ENCODE data around the gene ADIPOR1.
"Not testable (repeated sequence)": the region's sequence is repeated elsewhere in the genome, so short reads cannot be mapped to it uniquely, and the experiment has no call there.

ADIPOR1 gene, protein sequence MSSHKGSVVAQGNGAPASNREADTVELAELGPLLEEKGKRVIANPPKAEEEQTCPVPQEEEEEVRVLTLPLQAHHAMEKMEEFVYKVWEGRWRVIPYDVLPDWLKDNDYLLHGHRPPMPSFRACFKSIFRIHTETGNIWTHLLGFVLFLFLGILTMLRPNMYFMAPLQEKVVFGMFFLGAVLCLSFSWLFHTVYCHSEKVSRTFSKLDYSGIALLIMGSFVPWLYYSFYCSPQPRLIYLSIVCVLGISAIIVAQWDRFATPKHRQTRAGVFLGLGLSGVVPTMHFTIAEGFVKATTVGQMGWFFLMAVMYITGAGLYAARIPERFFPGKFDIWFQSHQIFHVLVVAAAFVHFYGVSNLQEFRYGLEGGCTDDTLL

GRCh38 chr1:202957733-202958543, at the start of gene ADIPOR1:
ADIPOR1 (minus strand) TSS chr1:202958312; CDS start chr1:202951070, 7,242 bp downstream.
- peak; percentile 93 for DNase-seq

DNA sequence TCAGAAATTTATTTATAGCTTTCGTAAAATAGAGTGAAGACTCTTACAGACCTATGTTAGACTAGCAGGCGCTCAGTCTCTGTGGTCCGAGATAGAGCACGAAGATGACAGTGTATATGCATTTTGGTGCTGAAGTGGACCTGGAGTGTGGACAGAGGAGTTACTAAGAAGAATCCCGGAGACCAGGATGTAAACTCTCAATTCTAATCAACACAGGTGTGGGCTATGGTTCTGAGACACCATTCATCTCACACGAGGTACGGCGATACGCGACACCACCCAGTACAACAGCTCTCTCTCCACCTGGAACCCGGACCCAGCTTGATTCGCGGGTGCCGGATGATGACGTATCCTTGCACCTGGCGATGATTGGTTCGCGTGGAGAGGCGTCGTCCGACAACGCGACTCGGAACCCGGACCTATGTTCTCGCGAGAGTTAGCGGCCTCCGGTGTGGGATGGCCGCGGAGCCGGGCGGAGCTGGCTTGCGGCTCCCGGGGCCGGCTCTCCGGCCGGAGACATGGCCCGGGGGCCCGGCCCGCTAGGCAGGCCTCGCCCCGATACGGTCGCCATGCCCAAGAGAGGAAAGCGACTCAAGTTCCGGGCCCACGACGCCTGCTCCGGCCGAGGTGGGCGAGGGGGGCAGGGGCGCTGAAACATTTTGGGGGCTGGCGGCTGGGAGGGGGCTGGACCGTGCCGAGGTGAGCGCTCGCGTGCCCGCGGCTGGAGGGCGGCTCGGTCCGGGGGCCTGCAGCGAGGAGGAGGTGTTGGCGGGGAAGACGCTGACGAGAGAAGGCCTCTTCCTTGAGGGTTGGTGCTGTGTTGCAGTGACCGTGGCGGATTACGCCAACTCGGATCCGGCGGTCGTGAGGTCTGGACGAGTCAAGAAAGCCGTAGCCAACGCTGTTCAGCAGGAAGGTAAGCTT, 49.1 kb upstream of the ADIPOR1 start, which contains the start of gene TMEM183A:
TSS of gene TMEM183A (plus strand) at position 427 of the 924 bp plus-strand sequence. CDS start at position 519, 92 bp downstream.
- DNase-seq, result peak; percentile 99

GRCh38 chr1:203005395-203006142, 47.5 kb upstream of the ADIPOR1 start:
- not testable (repeated sequence) for DNase-seq

DNA sequence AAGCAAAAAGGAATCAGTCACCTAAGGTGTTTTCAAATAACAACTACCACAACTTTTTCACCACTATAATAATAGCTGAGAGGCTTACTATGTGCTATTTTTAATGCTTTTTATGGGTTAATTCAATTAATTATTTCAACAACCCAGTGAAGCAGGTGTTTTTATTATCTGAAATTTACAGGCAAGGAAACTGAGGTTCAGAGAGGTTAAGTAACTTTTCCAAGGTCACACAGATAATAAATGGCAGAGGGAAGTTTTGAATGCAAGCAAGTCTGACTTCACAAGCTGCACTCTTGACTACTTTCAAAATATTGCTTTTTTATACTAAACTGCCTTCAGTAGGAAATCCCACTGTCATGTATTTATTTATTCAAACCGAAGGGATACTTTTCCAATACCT, 44.8 kb upstream of the ADIPOR1 start:
- no peak for DNase-seq

DNA sequence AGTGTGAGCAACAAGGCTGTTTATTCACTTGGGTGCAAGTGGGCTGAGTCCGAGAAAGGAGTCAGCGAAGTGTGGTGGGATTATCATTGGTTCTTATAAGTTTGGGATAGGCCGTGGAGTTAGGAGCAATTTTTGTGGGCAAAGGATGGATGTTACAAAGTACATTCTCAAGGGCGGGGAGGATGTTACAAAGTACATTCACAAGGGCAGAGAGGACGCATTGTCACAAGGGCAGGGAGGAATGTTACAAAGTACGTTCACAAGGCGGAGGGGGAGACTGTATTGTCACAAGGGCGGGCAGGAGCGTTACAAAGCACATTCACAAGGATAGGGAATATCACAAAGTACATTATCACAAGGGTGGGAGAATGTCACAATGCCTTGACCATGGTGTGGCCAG, 43.9 kb upstream of the ADIPOR1 start:
- DNase-seq, result no peak

DNA sequence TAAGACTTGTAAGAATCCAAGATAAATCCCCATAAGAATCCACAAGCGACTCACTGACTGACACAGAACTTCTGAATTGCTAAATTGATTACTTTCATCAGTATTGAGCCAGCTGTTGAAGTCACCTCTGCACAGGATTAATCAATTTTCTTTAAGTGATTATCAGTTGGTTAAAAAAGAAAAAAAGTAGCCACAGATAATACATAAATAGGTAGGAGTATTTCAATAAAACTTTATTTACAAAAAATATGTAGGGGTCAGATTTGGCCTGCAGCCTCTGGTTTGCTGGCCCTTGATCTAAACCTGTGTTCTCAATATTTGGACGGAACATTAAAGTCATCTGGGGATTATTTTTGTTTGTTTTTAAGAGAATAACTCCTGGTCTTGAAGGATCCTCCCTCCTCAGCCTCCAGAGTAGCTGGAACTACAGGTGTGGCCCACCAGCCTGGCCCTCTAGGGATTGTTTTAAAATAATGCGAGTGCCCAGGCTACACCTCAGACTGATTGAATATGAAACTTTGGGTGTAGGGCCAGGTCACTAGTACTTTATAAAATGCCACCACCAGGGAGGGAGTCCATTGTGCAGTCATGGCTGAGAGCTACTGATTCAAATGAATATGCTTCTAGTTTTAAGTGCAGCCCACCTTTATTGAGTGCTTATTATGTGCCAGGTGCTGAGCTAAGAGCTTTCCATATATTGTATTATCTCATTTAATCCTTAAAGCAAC, 42.3 kb upstream of the ADIPOR1 start:
- DNase-seq, result no peak

GRCh38 chr1:202998836-202999750, 41.0 kb upstream of the ADIPOR1 start:
- DNase-seq, result peak; percentile 59

- DNase-seq, result no peak
Observed at GRCh38 chr1:202994756-202995155, 36.6 kb upstream of the ADIPOR1 start.

- no peak for DNase-seq
Observed at GRCh38 chr1:202991112-202991511, 33.0 kb upstream of the ADIPOR1 start.

DNA sequence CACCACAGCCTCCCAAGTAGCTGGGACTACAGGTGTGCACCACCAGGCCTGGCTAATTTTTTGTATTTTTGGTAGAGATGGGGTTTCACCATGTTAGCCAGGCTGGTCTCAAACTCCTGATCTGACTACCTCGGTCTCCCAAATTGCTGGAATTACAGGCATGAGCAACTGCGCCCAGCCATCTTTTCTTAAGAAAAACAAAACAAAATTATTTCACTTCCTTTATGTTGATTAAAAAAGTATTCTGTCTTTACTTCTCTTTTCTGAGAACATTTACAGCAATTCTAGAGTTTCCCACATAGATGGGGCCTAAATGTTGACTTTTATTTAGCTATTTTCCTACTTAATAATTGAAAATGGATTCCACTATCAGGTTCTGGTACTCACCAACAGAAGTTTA, 31.8 kb upstream of the ADIPOR1 start:
- no peak for DNase-seq

- DNase-seq, result no peak
Observed at GRCh38 chr1:202987922-202988583, 29.9 kb upstream of the ADIPOR1 start.

DNA sequence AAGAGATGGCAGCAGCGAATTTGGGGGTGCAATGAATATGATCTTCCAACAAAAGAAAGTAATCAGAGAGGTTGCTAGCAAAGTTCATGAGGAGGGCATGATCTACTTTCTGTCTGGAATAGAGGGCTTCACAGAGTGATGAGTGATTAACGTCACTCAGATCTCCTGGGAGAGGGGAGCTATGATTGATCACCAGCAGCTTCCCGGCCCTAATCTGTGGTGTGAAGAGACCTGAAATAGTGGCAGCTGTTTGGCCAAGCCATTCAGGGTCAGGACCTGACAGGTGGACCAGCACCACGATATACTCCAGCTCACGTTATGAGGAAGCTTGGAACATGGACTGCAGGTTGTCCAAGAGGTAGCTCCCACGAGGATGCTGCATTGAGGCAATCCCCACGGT, 29.1 kb upstream of the ADIPOR1 start:
- DNase-seq, result no peak

DNA sequence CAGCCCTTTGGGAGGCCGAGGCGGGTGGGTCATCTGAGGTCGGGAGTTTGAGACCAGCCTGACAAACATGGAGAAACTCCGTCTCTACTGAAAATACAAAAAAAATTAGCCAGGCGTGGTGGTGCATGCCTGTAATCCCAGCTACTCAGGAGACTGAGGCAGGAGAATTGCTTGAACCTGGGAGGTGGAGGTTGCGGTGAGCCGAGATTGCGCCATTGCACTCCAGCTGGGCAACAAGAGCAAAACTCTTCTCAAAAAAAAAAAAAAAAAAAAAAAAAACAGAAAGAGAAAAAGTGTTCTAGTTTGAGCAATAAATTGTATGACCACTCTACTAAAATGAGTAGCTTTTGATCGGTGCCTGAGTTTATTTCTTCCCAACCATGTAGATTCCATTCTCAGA, 28.0 kb upstream of the ADIPOR1 start:
- DNase-seq, result not testable (repeated sequence)

DNA sequence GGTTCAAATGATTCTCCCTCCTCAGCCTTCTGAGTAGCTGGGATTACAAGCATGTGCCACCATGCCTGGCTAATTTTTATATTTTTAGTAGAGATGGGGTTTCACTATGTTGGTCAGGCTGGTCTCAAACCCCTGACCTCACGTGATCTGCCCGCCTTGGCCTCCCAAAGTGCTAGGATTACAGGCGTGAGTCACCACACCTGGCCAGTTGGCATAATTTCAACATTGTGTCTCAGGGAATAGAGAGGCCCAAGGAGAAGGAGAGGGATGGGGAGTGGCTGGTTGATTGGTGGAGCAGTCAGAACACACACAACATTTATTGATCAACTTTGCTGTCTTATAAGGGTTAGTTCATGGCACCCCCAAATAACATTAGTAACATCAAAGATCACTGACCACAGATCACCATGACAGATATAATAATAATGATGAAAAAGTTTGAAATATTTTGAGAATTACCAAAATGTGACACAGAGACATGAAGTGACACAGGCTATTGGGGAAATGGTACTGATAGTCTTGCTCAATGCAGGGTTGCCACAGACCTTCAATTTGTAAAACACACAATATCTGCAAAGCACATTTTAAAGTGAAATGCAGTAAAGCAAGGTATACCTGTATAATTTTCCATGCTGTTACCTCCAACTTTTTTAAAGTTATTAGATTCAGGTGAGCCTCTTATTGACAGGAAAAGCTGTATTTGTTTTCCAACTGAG, 24.8 kb upstream of the ADIPOR1 start:
- no peak for DNase-seq

DNA sequence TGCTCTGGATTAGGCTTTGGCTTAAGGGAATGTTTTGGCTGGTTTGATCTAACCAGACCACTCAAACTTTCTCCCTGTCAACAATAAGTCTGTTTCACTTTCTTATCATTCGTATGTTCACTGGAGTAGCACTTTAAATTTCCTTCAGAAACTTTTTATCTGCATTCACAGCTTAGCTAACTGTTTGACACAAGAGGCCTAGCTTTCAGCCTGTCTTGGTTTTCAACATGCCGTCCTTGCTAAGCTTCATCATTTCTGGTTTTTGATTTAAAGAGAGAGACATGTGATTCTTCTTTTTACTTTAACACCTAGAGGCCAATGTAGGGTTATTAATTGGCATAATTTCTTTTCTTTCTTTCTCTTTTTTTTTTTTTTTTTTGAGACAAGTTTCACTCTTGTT, 23.8 kb upstream of the ADIPOR1 start:
- no peak for DNase-seq

- no peak for DNase-seq
Observed at GRCh38 chr1:202979459-202979858, 21.3 kb upstream of the ADIPOR1 start.

- no peak for DNase-seq
Observed at GRCh38 chr1:202976633-202977032, 18.5 kb upstream of the ADIPOR1 start.

DNA sequence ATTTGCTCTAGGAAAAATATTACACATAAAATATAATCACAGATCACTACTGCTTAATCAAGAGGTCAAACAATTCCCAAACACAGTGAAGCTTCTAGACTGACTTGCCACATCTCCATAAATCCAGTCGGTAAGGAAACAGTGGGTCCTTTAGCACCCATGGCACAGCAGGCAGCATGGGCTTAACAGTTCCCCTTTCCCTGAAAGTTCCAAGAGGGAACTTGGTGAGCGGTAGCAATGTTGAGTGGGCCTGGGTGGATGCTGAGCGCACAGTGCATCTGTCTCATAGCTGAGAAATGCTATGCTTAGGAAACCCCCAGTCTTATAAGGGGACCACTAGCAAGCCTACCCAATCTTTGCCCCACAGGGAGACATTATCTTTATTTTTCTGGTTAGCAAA, 16.7 kb upstream of the ADIPOR1 start:
- no peak for DNase-seq

DNA sequence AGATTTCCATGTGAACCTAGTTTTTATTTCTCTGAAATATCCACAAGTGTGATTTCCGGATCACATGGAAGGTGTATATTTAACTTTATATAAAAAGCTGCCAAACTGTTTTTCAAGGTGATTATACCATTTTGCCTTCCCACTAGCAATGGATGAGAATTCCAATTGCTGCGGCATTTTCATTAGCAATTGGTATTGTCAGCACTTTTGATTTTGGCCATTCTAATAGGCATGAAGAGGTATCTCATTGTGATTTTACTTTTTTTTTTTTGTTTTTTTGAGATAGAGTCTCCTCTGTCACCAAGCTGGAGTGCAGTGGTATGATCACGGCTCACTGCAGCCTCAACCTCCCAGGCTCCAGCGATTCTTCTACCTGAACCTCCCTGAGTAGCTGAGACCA, 13.9 kb upstream of the ADIPOR1 start:
- DNase-seq, result no peak
